Activated naive CD4-positive, alpha-beta T cell treated with anti-CD3 and anti-CD28 coated beads, Interleukin-2, amount 10 ng/mL, durations not matched to agents 7 days and 5 days (primary cell): ENCODE results near the gene CHAD.
A peak's percentile ranks its signal among the peaks of the same experiment; 100 is the strongest.

ENCODE experiments used
- CTCF ChIA-PET: fragments of 350-600 bp; sonication (Branson Sonifier 250); formaldehyde crosslinking; loops from one replicate; lab custom pipeline; 2021; ENCODE audit warnings: antibody characterized with exemption; lab: Charles Lee
- DNase-seq: peaks from one replicate; pipeline ENCODE4 v3.0.0-alpha.2; 2020
- H3K27ac Mint-ChIP-seq: one replicate; pipeline ENCODE4 v1.8.0; 2021; ENCODE audit warnings: mild to moderate bottlenecking, moderate library complexity, mixed read lengths
- H3K27me3 Mint-ChIP-seq: one replicate; pipeline ENCODE4 v1.8.0; 2021; ENCODE audit warnings: mild to moderate bottlenecking, mixed read lengths
- H3K36me3 Mint-ChIP-seq: one replicate; pipeline ENCODE4 v1.8.0; 2021; ENCODE audit warnings: mixed read lengths
- H3K4me1 Mint-ChIP-seq: one replicate; pipeline ENCODE4 v1.8.0; 2021; ENCODE audit warnings: mixed read lengths
- H3K4me3 Mint-ChIP-seq: one replicate; pipeline ENCODE4 v1.8.0; 2021; ENCODE audit warnings: mild to moderate bottlenecking, moderate library complexity, mixed read lengths
- H3K9me3 Mint-ChIP-seq: one replicate; pipeline ENCODE4 v1.8.0; 2021; ENCODE audit warnings: mixed read lengths

Gene CHAD

DNA sequence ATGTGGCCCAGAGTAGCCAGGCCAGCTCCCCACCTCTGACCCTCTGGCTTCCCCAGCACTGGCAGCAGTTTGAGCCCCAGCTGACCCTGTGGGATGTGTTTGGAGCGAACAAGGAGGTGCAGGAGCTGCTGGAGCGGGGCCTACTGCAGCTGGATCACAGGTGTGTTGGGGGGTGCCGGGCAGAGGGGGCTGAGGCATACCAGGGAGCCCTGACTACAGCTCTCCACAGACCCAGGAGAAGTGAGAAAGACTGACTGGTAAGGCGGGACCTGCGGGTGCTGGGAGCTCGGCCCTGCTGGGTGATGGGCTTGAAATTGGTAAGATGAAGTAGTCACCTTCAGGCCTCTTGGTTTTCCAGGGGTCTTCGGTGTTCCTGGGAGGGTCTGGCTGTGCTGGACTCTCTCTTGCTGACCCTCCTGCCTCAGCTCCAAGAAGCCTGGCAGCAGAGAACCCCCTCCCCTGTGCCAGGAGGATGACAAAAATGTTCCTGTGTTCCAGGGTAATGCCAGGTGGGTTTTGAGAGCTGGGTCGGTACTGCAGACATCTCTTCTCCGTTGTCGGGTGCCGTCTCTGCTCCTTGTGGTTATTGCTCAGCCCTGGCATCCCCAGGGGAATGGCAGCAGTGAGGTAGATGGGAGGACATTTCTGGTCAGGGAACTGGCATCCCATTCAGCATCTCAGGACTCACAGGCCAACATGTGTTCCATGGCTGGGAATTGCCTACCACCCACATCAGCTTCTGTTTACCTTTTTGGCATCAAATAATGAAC lies 15.9 kb upstream of the CHAD start:
- no peak overlapping the region for H3K4me3 Mint-ChIP-seq
- H3K4me1 Mint-ChIP-seq, result peaks cover 11% of the 10 kb centered on the region
- no peaks in the 10 kb centered on the region for H3K27me3 Mint-ChIP-seq
- H3K27ac Mint-ChIP-seq, result peak overlapping the region; percentile 16
- DNase-seq, result no peak
- H3K36me3 Mint-ChIP-seq, result peaks cover 11% of the 10 kb centered on the region
- no peaks in the 10 kb centered on the region for H3K9me3 Mint-ChIP-seq
- CTCF ChIA-PET, result interaction anchor here (0.7 to 5.1 kb wide), 10 partner anchors 14 to 209 kb away, joined by 3 to 48 read pairs (median 3); partner anchors contain the start of genes LRRC59 and SPATA20

DNA sequence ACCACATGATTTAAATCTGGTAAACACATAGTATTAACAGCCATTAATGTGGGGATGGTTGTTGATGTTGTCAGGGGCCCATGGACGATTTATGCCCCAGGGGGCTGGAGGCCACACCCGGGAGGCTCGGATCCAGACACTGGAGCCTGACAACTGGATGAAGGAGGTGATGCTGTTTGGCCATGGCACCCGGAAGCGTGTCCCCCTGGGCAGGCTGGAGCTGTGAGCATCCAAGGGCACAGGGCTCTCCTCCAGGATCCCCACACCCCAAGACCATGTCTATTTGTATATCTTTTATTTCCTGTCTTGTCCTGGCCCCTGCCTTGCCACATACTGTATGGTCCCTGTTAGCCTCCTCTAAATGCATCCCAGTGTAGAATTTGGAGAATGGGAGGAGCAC lies 14.6 kb upstream of the CHAD start:
- Mint-ChIP-seq H3K36me3 (peaks cover 11% of the 10 kb centered on the region), H3K4me3 (no peak overlapping the region), H3K9me3 (no peaks in the 10 kb centered on the region), H3K27ac (no peak overlapping the region), H3K27me3 (peaks cover 2% of the 10 kb centered on the region), H3K4me1 (peaks cover 18% of the 10 kb centered on the region)
- CTCF ChIA-PET, result interaction anchor here (0.6 to 5.1 kb wide), 11 partner anchors 17 to 251 kb away, joined by 3 to 48 read pairs (median 3); partner anchors contain the start of genes EPN3 and LRRC59
- no peak for DNase-seq

DNA sequence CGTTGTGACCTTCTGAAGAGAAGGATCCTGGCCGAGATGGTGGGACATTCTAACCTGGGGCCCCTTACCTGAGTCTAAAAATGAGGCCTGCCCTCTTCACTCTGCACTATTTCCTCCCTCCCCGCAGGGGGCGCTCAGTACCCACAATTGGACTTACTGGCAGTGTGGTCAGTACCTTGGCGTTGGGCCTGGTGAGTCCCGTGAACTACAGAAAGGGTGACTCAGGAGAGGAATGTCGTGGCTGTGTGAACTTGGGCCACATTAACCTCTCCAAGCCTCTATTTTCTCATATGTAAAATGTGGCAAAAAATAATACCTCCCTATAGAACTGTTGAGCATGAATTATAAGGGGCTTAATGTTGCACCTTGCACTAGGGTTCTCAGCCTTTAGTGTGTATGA lies 13.8 kb upstream of the CHAD start:
- Mint-ChIP-seq H3K4me1 (peaks cover 21% of the 10 kb centered on the region), H3K27me3 (peaks cover 4% of the 10 kb centered on the region), H3K27ac (no peak overlapping the region), H3K9me3 (no peaks in the 10 kb centered on the region), H3K36me3 (peaks cover 11% of the 10 kb centered on the region), H3K4me3 (no peak overlapping the region)
- CTCF ChIA-PET, result interaction anchor here (0.6 to 5.1 kb wide), 12 partner anchors 15 to 252 kb away, joined by 3 to 48 read pairs (median 3); partner anchors contain the start of gene EPN3
- peak; percentile 83 for DNase-seq

DNA sequence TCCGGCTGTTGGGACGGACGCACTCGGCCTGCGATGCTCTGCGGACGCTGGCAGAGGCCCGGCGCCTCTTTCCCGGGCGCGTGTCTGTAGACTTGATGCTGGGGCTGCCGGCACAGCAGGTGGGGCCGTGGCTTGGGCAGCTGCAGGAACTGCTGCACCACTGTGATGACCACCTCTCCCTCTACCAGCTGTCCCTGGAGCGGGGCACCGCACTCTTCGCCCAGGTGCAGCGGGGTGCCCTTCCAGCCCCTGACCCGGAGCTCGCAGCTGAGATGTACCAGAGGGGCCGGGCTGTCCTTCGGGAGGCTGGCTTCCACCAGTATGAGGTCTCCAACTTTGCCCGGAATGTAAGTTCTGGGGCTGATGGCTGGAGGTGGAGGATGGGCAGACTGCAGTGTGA lies 13.4 kb upstream of the CHAD start:
- H3K27ac Mint-ChIP-seq, result no peak overlapping the region
- no peak overlapping the region for H3K4me3 Mint-ChIP-seq
- peaks cover 21% of the 10 kb centered on the region for H3K4me1 Mint-ChIP-seq
- no peaks in the 10 kb centered on the region for H3K9me3 Mint-ChIP-seq
- DNase-seq, result no peak
- CTCF ChIA-PET, result interaction anchor here (0.7 to 5.1 kb wide), 8 partner anchors 15 to 212 kb away, joined by 3 to 48 read pairs (median 4); no protein-coding TSS in a partner anchor
- H3K36me3 Mint-ChIP-seq, result peaks cover 11% of the 10 kb centered on the region
- H3K27me3 Mint-ChIP-seq, result peaks cover 4% of the 10 kb centered on the region

DNA sequence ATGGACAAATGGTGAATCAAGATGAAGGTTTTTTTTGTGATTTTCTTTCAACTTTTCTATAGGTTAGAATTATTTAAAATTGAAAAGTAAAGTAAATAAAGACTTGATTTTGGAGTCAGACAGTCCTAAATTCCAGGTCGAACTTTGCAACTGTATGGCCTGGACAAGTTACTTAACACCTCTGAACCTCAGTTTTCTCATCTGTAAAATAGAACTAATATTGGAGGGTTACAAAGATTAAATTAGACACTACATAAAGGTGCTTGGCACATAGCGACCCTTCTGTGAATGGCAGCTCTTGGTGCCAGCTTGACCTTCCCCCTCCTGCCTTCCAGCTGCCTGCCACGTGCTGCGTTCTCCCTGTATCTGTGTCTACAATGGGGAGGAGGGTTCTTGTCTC lies 13.0 kb upstream of the CHAD start:
- peaks cover 21% of the 10 kb centered on the region for H3K4me1 Mint-ChIP-seq
- no peak overlapping the region for H3K4me3 Mint-ChIP-seq
- CTCF ChIA-PET, result interaction anchor here (0.7 to 5.1 kb wide), 8 partner anchors 16 to 213 kb away, joined by 3 to 48 read pairs (median 4); no protein-coding TSS in a partner anchor
- no peaks in the 10 kb centered on the region for H3K9me3 Mint-ChIP-seq
- H3K36me3 Mint-ChIP-seq, result peaks cover 11% of the 10 kb centered on the region
- H3K27ac Mint-ChIP-seq, result no peak overlapping the region
- DNase-seq, result no peak
- peaks cover 8% of the 10 kb centered on the region for H3K27me3 Mint-ChIP-seq

DNA sequence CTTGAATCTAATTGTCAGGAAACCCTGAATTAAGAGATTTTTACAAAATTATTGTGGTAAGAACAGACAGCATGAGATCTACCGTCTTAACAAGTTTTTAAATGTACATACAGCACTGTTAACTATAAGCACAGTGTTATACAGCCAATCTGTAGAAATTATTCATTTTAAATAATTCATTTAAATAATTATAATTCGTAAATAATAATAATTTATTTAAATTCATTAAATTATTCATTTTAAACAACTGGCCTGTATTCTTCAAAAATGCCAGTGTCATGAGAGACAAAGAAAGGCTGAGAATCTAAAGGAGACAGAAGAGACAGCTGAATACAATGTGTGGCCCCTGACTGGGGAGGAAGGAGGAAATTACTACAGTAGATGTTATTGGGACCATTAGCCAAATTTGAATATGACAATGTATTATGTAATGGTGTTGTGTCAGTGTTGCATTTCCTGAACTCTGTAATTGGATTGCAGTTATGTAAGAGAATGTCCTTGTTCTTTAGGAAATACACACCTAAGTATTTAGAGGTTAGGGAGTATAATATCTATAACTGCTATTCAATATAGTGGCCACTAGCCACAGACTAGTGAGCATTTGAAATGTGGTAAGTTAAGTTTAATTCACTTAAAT lies 12.3 kb upstream of the CHAD start:
- Mint-ChIP-seq H3K4me1 (peaks cover 21% of the 10 kb centered on the region), H3K27ac (no peak overlapping the region), H3K27me3 (peaks cover 12% of the 10 kb centered on the region), H3K4me3 (no peak overlapping the region), H3K36me3 (peaks cover 11% of the 10 kb centered on the region), H3K9me3 (no peaks in the 10 kb centered on the region)
- CTCF ChIA-PET, result interaction anchor here (1.2 to 5.1 kb wide), 3 partner anchors 22 to 147 kb away, joined by 5 to 48 read pairs (median 44); no protein-coding TSS in a partner anchor
- no peak for DNase-seq

DNA sequence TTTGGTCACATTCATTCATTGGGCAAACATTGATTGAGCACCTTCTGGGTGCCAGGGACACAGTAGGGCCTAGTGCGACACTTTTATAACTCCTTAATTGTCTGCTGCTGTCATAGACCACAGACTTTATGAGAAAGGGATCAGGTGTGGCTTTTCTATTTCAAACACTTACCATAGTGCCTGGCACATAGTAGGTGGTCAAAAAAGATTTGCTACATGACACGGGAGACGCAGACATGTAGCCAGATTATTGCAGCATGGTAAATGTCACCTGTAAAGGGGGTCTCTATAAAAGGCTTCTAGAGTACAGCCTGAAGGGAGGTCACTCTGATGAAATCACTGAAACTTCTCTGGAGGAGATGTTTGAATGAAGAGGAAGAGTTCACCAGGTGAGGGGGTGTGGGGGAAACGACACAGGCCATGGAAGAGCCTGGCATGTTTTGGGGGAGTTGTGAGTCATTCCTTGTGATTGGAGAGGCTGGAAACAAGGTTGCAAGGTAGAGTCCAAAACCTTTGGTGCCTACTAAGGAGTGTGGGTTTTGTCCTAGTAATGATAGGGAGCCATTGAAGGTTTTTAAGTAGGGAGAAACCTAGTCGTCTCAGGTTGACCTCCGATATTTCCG lies 11.6 kb upstream of the CHAD start:
- Mint-ChIP-seq H3K4me3 (peak overlapping the region; percentile 84), H3K27ac (no peak overlapping the region), H3K9me3 (no peaks in the 10 kb centered on the region), H3K36me3 (peaks cover 11% of the 10 kb centered on the region), H3K27me3 (peaks cover 12% of the 10 kb centered on the region), H3K4me1 (peaks cover 21% of the 10 kb centered on the region)
- no peak for DNase-seq
- CTCF ChIA-PET, result interaction anchor here (0.9 to 2.5 kb wide), 14 partner anchors 12 to 282 kb away, joined by 3 to 15 read pairs (median 4); partner anchors contain the start of genes CHAD and SPATA20

DNA sequence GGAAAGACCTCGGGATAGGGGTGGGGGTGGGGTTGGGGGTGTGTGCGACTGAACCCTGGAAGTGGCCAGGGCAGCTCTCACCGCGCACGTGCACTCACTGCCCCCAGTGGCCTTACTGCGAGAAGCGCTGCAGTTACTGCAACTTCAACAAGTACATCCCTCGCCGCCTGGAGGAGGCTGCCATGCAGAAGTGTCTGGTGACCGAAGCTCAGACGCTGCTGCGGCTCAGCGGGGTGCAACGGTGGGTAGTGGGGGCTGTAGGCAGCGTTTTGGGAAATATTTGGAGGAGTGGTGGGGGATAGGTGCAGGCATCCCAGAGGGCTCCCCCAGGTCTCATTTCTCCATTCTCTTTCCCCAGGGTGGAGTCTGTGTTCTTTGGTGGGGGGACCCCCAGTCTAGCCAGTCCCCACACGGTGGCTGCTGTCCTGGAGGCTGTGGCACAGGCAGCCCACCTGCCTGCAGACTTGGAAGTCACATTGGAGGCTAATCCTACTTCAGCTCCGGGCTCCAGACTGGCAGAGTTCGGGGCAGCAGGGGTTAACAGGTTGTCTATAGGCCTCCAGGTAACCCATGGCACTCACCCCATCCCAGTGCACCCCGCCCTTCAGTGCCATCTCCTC lies 11.0 kb upstream of the CHAD start:
- Mint-ChIP-seq H3K27ac (peak overlapping the region; percentile 84), H3K36me3 (peaks cover 11% of the 10 kb centered on the region), H3K4me3 (peak overlapping the region; percentile 84), H3K27me3 (peaks cover 12% of the 10 kb centered on the region), H3K9me3 (no peaks in the 10 kb centered on the region), H3K4me1 (peaks cover 21% of the 10 kb centered on the region)
- peak; percentile 80 for DNase-seq
- CTCF ChIA-PET, result interaction anchor here (0.8 to 2.5 kb wide), 20 partner anchors 8 to 281 kb away, joined by 3 to 15 read pairs (median 4); partner anchors contain the start of genes ACSF2, CHAD, COL1A1 and SPATA20

DNA sequence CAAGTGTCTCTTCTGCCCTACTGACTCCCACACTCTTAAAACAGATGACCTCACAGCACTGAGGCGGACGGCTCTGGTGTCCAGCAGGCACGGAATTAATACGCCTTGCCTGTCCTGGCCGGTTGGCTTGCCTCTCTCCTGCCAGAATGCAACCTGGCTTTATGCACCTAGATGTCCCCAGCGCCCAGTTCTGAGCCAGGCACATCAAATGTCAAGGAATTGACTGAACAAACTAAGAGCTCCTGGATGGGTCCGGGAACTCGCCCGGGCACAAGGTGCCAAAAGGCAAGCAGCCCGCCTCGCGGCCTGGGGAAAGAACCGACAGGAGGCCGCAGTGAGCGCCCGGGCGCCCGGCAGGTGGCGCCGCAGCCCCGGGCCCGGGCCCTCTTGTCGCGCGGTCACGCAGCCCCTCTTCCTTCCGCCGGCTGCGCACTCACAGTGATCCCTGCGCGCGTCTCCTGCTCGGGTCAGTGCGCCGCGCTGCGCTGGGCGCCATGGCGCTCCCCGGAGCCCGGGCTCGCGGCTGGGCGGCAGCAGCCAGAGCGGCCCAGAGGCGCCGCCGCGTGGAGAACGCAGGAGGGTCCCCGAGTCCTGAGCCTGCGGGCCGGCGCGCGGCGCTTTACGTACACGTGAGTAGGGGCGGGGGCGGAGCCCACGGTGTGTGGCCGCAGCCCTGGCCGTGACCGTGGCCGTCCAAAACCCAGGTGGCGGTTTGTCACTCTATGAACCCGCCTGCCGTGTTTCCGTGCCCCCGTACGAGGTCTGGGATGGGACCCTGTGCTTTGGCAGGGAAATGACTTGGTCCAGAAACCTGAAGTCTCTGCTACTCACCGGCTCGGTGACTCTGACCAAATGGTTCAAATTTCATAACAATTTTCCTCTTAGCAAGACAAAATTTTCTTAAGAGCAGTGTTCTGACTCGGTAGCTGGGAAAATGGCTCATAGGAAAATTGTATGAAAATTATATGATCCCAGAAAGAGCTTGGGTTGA lies 10.0 kb upstream of the CHAD start, which contains the start of gene RSAD1:
TSS of gene RSAD1 (plus strand) at position 470 of the 991 bp plus-strand sequence. CDS start at position 495, 25 bp downstream.
- H3K4me3 Mint-ChIP-seq, result peak within 1 kb of the TSS; percentile 84
- H3K36me3 Mint-ChIP-seq, result peaks cover 6% of the 10 kb centered on the region
- H3K27ac Mint-ChIP-seq, result peak within 1 kb of the TSS; percentile 87
- CTCF ChIA-PET, result interaction anchor here (0.6 to 2.5 kb wide), 21 partner anchors 9 to 1647 kb away, joined by 3 to 15 read pairs (median 4); partner anchors contain the start of genes ACSF2, CHAD, COL1A1 and LRRC59
- peak; percentile 91 for DNase-seq
- H3K9me3 Mint-ChIP-seq, result no peaks in the 10 kb centered on the region
- H3K27me3 Mint-ChIP-seq, result peaks cover 12% of the 10 kb centered on the region
- H3K4me1 Mint-ChIP-seq, result peaks cover 21% of the 10 kb centered on the region

DNA sequence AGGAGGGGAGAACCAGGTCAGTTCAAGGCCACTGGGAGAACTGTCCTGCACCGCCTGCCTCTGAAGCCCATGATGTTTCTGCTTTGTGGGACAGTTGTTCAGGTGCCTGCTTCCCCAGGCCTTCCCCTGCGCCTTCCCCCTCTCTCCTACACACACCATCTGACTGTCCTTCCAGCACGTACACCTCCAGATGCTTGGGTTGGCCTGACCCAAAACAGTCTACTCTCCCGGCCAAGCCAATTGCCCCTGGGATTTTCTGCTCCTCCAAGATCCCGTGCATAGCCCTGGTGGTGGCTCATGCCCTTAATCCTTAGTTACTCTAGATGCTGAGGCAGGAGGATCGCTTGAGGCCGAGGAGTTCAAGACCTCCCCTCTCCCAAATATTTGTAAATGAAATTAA lies 9.3 kb upstream of the CHAD start:
- Mint-ChIP-seq H3K9me3 (no peaks in the 10 kb centered on the region), H3K27me3 (peaks cover 12% of the 10 kb centered on the region), H3K4me3 (peak overlapping the region; percentile 84), H3K36me3 (peaks cover 6% of the 10 kb centered on the region), H3K4me1 (peaks cover 21% of the 10 kb centered on the region), H3K27ac (peak overlapping the region; percentile 87)
- CTCF ChIA-PET, result interaction anchor here (0.6 to 2.5 kb wide), 6 partner anchors 23 to 1647 kb away, joined by 3 to 15 read pairs (median 7); partner anchors contain the start of genes ACSF2 and LRRC59
- no peak for DNase-seq

DNA sequence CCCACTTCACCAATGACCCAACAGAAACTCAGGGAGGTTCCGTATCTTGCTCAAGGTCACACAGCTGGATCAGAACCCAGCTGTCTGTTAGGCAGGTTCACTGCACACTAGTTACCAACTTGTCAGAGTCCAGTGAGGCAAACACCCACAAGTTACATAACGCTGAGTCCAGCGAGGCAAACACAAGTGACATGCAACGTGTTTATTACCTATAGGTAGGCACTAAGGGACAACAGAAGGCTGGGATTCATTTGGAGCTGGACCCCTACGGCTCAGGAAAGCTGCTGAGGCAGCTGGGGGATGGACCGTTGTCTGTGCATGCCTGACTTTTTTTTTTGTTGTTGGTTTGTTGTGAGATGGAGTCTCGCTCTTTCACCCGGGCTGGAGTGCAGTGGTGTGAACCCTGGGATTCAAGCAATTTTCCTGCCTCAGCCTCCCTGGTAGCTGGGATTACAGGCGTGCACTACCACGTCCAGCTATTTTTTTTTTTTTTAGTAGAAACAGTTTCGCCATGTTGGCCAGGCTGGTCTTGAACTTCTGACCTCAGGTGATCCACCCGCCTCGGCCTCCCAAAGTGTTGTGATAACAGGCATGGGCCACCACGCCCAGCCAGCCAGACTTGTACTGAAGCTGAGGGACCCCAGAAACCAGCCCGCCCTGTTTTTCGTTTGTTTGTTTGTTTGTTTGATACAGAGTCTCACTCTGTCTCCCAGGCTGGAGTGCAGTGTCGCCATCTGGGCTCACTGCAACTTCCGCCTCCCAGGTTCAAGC lies 8.1 kb upstream of the CHAD start:
- DNase-seq, result no peak
- H3K4me1 Mint-ChIP-seq, result peaks cover 19% of the 10 kb centered on the region
- H3K9me3 Mint-ChIP-seq, result no peaks in the 10 kb centered on the region
- no peak overlapping the region for H3K4me3 Mint-ChIP-seq
- CTCF ChIA-PET, result interaction anchor here (1.1 kb wide), 1 partner anchor 114 kb away, joined by 3 read pairs; no protein-coding TSS in a partner anchor
- no peaks in the 10 kb centered on the region for H3K36me3 Mint-ChIP-seq
- H3K27me3 Mint-ChIP-seq, result peaks cover 15% of the 10 kb centered on the region
- no peak overlapping the region for H3K27ac Mint-ChIP-seq
